Right lobe of liver (tissue), 6 donors: ENCODE measurements around the gene NCLN. TPM values are rescaled to one million over a fixed set of nuclear protein-coding genes. Genes with fewer than 3 reads are reported as not detected.

ENCODE experiments used
- ATAC-seq, 4 donors: fragments of 200-7000 bp; cut with Tn5 transposase; one replicate each; pipeline ENCODE4 v1.9.1; 2020; ENCODE audit warnings: mild to moderate bottlenecking in 4 of 4, moderate library complexity in 4 of 4
- DNase-seq, 3 donors: peaks; one replicate each; pipeline ENCODE4 v3.0.0-alpha.2; 2020
- H3K27ac ChIP-seq, 3 donors: fragments of 200-600 bp; one replicate each; pipeline ENCODE4 v1.8.0; 2022
- H3K27me3 ChIP-seq, 2 donors: fragments of 200-600 bp; one replicate each; pipeline ENCODE4 v1.8.0; 2022
- H3K36me3 ChIP-seq, 4 donors: fragments of 200-600 bp; sonication (generic) in 1 of 4; one replicate each; pipeline versions ENCODE4 v1.5.1 to v1.8.0; 2017 to 2022; ENCODE audit warnings: control low read depth in 1 of 4
- H3K4me1 ChIP-seq, 4 donors: fragments of 200-600 bp; sonication (generic) in 1 of 4; one replicate each; pipeline versions ENCODE4 v1.5.1 to v1.8.0; 2017 to 2022; ENCODE audit warnings: control low read depth in 1 of 4
- H3K4me3 ChIP-seq, 3 donors: fragments of 200-600 bp; one replicate each; pipeline ENCODE4 v1.8.0; 2022
- H3K9me3 ChIP-seq, 4 donors: fragments of 200-600 bp; sonication (generic) in 1 of 4; one replicate each; pipeline versions ENCODE4 v1.5.1 to v1.8.0; 2017 to 2022; ENCODE audit warnings: control low read depth in 1 of 4
- POLR2A ChIP-seq: fragments of 450-650 bp; IDR thresholded peaks from one replicate; pipeline ENCODE4 v1.6.1; 2017; ENCODE audit warnings: antibody characterized with exemption, mild to moderate bottlenecking
- WGBS: methylation state at CpG from one replicate; pipeline ENCODE4 v1.1.6; 2018; ENCODE audit warnings: low coverage, low lambda C conversion rate; ENCODE audit not compliant: insufficient coverage; ENCODE audit errors: missing lambda C conversion rate; 5-methylcytosine and 5-hydroxymethylcytosine counted together
- intact Hi-C, 2 donors: fragments of 100-400 bp; cut with DNase I; formaldehyde crosslinking; loops; one replicate each; pipeline versions ENCODE4 v1.11.2 to v1.14.1; 2022
- total RNA-seq, 6 experiments: library from RNA; depleted of rRNA in 2 of 6; stranded (reverse); fragments of >200 nt in 2 of 6; fragmentation: NEBNext Ultra II Directional in 3 of 6; extraction: Animal tissue kit (Norgen Biotek cat#: 25700) in 3 of 6; gene quantifications; one replicate each; pipeline versions ENCODE4 v1.1.0 to v1.2.4, GENCODE V29; 2016 to 2023
- TF ChIP-seq, protein P1 (sequence below), 4 donors: fragments of 200-600 bp in 3 of 4; fragments of 450-650 bp in 1 of 4; IDR thresholded peaks; one replicate each; pipeline versions ENCODE4 v1.5.1 to v1.8.0; 2016 to 2022; ENCODE audit warnings: antibody characterized with exemption in 4 of 4, mild to moderate bottlenecking in 2 of 4
- donor health status: DM: no; HTN: yes; CAD: no.
- donor health status: DM: no; HTN: no; CAD: no.
- donor health status: DM: no; HTN: no; CAD: no.
- donor health status: DM: no; HTN: yes; CAD: no.
- donor health status: DM: no; HTN: yes; CAD: no.

The NCLN gene
- total RNA-seq, 6 experiments from 2014 or later: 32.0 to 59.9 (median 40.4) TPM

GRCh38 chr19:3206216-3206953 lies 20.7 kb downstream of the NCLN start:
- Histone ChIP-seq H3K4me3 (no peak overlapping the region), H3K36me3 (peaks cover 0 to 21% (median 3%) of the 10 kb centered on the region in 4 donors), H3K9me3 (no peaks in the 10 kb centered on the region), H3K27ac (no peak overlapping the region), H3K27me3 (no peaks in the 10 kb centered on the region), H3K4me1 (no peaks in the 10 kb centered on the region)
- no peak for TF ChIP-seq POLR2A
- TF ChIP-seq, protein P1, sequence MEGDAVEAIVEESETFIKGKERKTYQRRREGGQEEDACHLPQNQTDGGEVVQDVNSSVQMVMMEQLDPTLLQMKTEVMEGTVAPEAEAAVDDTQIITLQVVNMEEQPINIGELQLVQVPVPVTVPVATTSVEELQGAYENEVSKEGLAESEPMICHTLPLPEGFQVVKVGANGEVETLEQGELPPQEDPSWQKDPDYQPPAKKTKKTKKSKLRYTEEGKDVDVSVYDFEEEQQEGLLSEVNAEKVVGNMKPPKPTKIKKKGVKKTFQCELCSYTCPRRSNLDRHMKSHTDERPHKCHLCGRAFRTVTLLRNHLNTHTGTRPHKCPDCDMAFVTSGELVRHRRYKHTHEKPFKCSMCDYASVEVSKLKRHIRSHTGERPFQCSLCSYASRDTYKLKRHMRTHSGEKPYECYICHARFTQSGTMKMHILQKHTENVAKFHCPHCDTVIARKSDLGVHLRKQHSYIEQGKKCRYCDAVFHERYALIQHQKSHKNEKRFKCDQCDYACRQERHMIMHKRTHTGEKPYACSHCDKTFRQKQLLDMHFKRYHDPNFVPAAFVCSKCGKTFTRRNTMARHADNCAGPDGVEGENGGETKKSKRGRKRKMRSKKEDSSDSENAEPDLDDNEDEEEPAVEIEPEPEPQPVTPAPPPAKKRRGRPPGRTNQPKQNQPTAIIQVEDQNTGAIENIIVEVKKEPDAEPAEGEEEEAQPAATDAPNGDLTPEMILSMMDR (IDR thresholded peaks at IDR 0.05): no peak
- intact Hi-C loops: no loop called here
- ATAC-seq: no peak
- 88% methylated on average over 5 of the region's 28 CpGs for WGBS
- DNase-seq: no peak

- TF ChIP-seq POLR2A: no peak
- TF ChIP-seq, protein P1 (IDR thresholded peaks at IDR 0.05): no peak
- ATAC-seq: no peak
- Histone ChIP-seq H3K27me3 (no peaks in the 10 kb centered on the region), H3K4me3 (no peak overlapping the region), H3K27ac (no peak overlapping the region), H3K9me3 (no peaks in the 10 kb centered on the region), H3K4me1 (no peaks in the 10 kb centered on the region), H3K36me3 (peaks cover 0 to 21% (median 3%) of the 10 kb centered on the region in 4 donors)
- intact Hi-C loops: no loop called here
- DNase-seq: no peak
- WGBS: 86% methylated on average over 7 of the region's 43 CpGs
Observed at GRCh38 chr19:3207461-3208242, 21.9 kb downstream of the NCLN start.

DNA sequence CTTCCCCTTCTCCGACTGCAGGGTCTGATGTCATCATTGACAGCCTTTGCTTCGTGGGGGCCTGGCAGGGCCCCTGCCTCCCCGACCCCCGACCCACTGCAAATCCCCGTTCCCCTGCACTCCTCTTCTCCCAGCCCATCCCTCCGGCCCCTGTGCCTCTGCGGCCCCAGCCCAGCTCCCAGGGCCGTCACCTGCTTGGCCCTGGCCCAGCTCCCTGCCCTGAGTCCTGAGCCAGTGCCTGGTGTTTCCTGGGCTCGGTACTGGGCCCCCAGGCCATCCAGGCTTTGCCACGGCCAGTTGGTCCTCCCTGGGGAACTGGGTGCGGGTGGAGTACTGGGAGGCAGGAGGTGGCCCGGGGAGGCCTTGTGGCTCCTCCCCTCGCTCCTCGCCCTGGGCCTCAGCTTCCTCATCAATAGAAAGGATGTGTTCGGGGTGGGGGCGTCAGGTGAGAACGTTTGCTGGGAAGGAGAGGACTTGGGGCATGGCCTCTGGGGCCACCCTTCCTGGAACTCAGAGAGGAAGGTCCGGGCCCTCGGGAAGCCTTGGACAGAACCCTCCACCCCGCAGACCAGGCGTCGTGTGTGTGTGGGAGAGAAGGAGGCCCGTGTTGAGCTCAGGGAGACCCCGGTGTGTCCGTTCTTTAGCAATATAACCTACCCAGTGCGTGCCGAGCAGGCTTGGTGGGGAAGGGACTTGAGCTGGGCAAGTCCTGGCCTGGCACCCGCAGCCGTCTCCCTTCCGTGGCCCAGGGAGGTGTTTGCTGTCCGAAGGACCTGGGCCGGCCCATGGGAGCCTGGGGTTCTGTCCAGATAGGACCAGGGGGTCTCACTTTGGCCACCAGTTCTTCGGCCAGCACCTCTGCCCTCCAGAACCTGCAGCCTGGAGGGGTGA lies 22.8 kb downstream of the NCLN start:
- H3K36me3 ChIP-seq: peaks cover 0 to 21% (median 3%) of the 10 kb centered on the region in 4 donors

More for the DNA sequence above, 22.8 kb downstream of the NCLN start:
- Histone ChIP-seq H3K9me3 (no peaks in the 10 kb centered on the region), H3K4me3 (no peak overlapping the region), H3K4me1 (no peaks in the 10 kb centered on the region), H3K27ac (no peak overlapping the region), H3K27me3 (no peaks in the 10 kb centered on the region)
- TF ChIP-seq, protein P1 (IDR thresholded peaks at IDR 0.05): no peak
- no peak for TF ChIP-seq POLR2A
- ATAC-seq (no peak), DNase-seq (no peak)
- intact Hi-C loops: no loop called here
- 96% methylated on average over 5 of the region's 33 CpGs for WGBS
